Calu3 (cell line): ENCODE data around the gene PER1. TPM values are rescaled to one million over a fixed set of nuclear protein-coding genes. Genes with fewer than 3 reads are reported as not detected.

Experiments
- BruUV-seq: library from RNA; stranded (reverse); fragments of 400-500 nt; replicated peaks from 2 replicates; lab custom pipeline; 2021; lab: Mats Ljungman, UMichigan
- CTCF ChIA-PET: fragments of 300-600 bp; sonication (Branson Sonifier 250); formaldehyde crosslinking; loops from one replicate; lab custom pipeline; 2022; ENCODE audit warnings: antibody characterized with exemption; lab: Charles Lee
- DNase-seq: peaks from one replicate; pipeline ENCODE4 v3.0.0; 2022
- H3K27ac Mint-ChIP-seq: one replicate; pipeline ENCODE4 v1.8.0; 2022; ENCODE audit warnings: mixed read lengths; ENCODE audit not compliant: unreplicated experiment
- H3K27me3 Mint-ChIP-seq: one replicate; pipeline ENCODE4 v1.8.0; 2022; ENCODE audit warnings: mixed read lengths; ENCODE audit not compliant: unreplicated experiment
- H3K36me3 Mint-ChIP-seq: one replicate; pipeline ENCODE4 v1.8.0; 2022; ENCODE audit warnings: mild to moderate bottlenecking, moderate library complexity, mixed read lengths; ENCODE audit not compliant: insufficient read depth, unreplicated experiment
- H3K4me1 Mint-ChIP-seq: one replicate; pipeline ENCODE4 v1.8.0; 2022; ENCODE audit warnings: mild to moderate bottlenecking, low read depth, mixed read lengths; ENCODE audit not compliant: unreplicated experiment
- H3K4me3 Mint-ChIP-seq: one replicate; pipeline ENCODE4 v1.8.0; 2022; ENCODE audit warnings: mild to moderate bottlenecking, low read depth, moderate library complexity, mixed read lengths; ENCODE audit not compliant: unreplicated experiment
- H3K9me3 Mint-ChIP-seq: one replicate; pipeline ENCODE4 v1.8.0; 2022; ENCODE audit warnings: low read depth, mixed read lengths; ENCODE audit not compliant: unreplicated experiment
- intact Hi-C: fragments of 100-400 bp; cut with micrococcal nuclease; formaldehyde crosslinking; loops from one replicate; pipeline ENCODE4 v1.10.0; 2022; ENCODE audit not compliant: unreplicated experiment
- total RNA-seq: library from RNA; stranded (reverse); gene quantifications from 2 replicates; pipeline ENCODE4 v1.2.3, GENCODE V29; 2022
- TF ChIP-seq, protein P1 (sequence below): fragments of 200-600 bp; IDR thresholded peaks from one replicate; pipeline ENCODE4 v1.8.0; 2022; ENCODE audit warnings: antibody characterized with exemption; ENCODE audit not compliant: unreplicated experiment

PER1 gene
- total RNA-seq, 1 experiment from 2014 or later, result 16.1 TPM

DNA sequence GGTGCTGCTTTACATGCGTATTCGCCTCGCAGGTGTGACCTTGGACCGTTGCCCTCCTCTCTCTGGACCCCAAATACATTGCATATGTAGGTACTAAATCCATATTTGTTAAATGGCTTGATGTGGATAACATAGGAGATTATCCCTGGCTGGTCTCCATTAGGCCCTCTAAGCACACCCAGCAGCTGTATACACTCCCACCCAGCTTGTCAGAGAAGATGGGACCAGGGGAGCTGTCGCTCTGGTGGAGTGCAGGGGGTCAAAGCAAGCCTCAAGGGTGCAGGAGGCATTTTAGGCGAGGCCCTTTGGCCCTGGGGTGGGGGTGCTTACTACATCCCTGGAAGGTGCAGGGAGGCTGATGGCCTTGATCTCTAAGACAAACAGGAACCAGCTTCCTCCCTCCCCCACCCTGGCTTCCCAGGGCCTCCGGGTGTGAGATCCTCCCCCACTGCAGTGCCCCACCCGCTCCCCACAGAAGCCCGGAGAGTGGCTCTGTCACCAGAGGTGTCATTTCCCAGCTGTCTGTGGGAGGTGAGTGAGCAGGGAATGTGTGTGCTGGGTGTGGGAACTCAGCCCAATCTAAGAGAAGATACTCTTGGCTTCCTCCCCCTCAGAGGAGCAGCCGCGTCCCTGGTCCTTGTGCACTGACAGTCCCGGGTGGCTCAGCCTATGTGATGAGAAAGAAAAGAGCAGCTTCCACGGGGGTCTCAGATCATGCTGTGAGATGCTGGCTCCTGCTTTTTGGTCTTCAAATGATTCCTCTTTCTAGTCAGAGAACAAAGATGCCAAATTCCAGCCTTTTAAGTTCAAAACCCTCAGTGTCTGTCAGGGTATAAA is 12.0 kb upstream of the PER1 start:
- CTCF ChIA-PET, result interaction anchor here (0.7 kb wide), 1 partner anchor 42 kb away, joined by 3 read pairs; no protein-coding TSS in a partner anchor
- DNase-seq, result no peak
- H3K4me3 Mint-ChIP-seq, result peak overlapping the region; percentile 76
- no peaks in the 10 kb centered on the region for H3K27me3 Mint-ChIP-seq
- intact Hi-C loops, result no loop called here
- BruUV-seq, result no TSS peak
- no peaks in the 10 kb centered on the region for H3K4me1 Mint-ChIP-seq
- H3K27ac Mint-ChIP-seq, result no peak overlapping the region
- H3K36me3 Mint-ChIP-seq, result peaks cover 31% of the 10 kb centered on the region
- no peaks in the 10 kb centered on the region for H3K9me3 Mint-ChIP-seq
- TF ChIP-seq, protein P1, sequence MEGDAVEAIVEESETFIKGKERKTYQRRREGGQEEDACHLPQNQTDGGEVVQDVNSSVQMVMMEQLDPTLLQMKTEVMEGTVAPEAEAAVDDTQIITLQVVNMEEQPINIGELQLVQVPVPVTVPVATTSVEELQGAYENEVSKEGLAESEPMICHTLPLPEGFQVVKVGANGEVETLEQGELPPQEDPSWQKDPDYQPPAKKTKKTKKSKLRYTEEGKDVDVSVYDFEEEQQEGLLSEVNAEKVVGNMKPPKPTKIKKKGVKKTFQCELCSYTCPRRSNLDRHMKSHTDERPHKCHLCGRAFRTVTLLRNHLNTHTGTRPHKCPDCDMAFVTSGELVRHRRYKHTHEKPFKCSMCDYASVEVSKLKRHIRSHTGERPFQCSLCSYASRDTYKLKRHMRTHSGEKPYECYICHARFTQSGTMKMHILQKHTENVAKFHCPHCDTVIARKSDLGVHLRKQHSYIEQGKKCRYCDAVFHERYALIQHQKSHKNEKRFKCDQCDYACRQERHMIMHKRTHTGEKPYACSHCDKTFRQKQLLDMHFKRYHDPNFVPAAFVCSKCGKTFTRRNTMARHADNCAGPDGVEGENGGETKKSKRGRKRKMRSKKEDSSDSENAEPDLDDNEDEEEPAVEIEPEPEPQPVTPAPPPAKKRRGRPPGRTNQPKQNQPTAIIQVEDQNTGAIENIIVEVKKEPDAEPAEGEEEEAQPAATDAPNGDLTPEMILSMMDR, result no peak

GRCh38 chr17:8162997-8163977 is 11.1 kb upstream of the PER1 start:
- no TSS peak for BruUV-seq

DNA sequence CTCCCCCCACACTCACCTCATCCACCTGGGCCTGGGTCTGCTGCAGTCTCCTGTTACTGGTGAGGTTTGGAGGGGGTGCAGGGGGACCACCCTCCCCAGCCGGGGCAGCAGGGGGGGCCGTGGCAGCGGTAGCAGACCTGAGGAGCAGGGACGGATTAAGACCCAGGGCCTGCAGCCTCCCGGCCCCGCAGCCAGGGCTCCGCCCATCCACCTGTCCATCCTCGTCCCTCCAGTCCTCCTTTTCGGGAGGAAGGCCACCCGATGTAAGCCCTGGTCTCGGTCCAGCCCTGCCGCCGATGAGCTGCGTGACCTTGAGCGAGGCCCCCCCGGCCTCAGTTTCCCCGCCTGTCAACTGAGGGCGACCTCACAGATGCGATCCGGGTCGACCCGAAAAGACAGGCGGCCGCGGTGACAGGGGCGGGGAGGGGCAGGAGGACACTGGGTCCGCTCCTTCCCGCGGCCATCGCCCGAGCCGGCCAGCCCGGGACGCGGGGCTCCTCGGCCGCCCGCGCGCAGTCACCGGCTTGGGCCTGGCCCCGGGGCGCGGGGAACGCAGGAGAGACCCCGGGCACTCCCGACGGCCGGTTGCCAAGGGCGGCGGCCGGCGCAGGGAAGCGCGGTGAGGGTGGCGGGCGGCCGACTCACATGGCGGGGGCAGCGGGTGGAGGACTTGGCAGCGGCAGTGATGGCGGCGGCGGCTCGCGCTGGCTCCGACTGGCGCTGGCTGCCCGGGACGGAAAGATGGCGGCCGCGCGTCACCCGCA is 10.2 kb upstream of the PER1 start, which contains the start of gene VAMP2:
Gene VAMP2, minus strand, starts transcription at position 716 of the 764 bp plus-strand sequence. Its CDS starts 69 bp downstream, at position 647.
- TF ChIP-seq, protein P1, result no peak
- H3K27ac Mint-ChIP-seq, result no peak within 1 kb of the TSS
- no peaks in the 10 kb centered on the region for H3K4me1 Mint-ChIP-seq
- CTCF ChIA-PET, result no interaction called here
- no peaks in the 10 kb centered on the region for H3K9me3 Mint-ChIP-seq
- peaks cover 40% of the 10 kb centered on the region for H3K36me3 Mint-ChIP-seq
- H3K4me3 Mint-ChIP-seq, result peak within 1 kb of the TSS; percentile 76
- no peaks in the 10 kb centered on the region for H3K27me3 Mint-ChIP-seq
- intact Hi-C loops, result no loop called here
- no TSS peak for BruUV-seq
- DNase-seq, result peak; percentile 73

More at GRCh38 chr17:8162997-8163977, 11.1 kb upstream of the PER1 start:
- DNase-seq, result no peak
- Mint-ChIP-seq H3K36me3 (peaks cover 37% of the 10 kb centered on the region), H3K4me1 (no peaks in the 10 kb centered on the region), H3K4me3 (peak overlapping the region; percentile 76), H3K27ac (no peak overlapping the region), H3K9me3 (no peaks in the 10 kb centered on the region), H3K27me3 (no peaks in the 10 kb centered on the region)
- CTCF ChIA-PET, result no interaction called here
- intact Hi-C loops, result no loop called here
- TF ChIP-seq, protein P1, result no peak
